IMR-90 (cell line): ENCODE data around the gene ZNF831. TPM values are rescaled to one million over a fixed set of nuclear protein-coding genes. Genes with fewer than 3 reads are reported as not detected.

Experiments used
- ATAC-seq: fragments of 200-7000 bp; cut with Tn5 transposase; 2 replicates; pipeline ENCODE4 v1.9.1; 2020; ENCODE audit warnings: low read depth, mild to moderate bottlenecking, moderate library complexity
- BruUV-seq: library from RNA; stranded (reverse); fragments of 400-500 nt; replicated peaks from 2 replicates; lab custom pipeline; 2021; lab: Mats Ljungman, UMichigan
- CTCF ChIA-PET: fragments of 300-600 bp; formaldehyde crosslinking; extraction: SDS; loops from one replicate; lab custom pipeline; 2021; ENCODE audit warnings: antibody characterized with exemption; lab: Yijun Ruan, JAX
- POLR2A ChIA-PET: fragments of 300-600 bp; sonication (Branson Sonifier 250); formaldehyde crosslinking; loops from one replicate; lab custom pipeline; 2022; ENCODE audit warnings: antibody characterized with exemption; ENCODE audit not compliant: unreplicated experiment; lab: Charles Lee
- DNase-seq: peaks from one replicate; pipeline ENCODE4 v3.0.0; 2013
- H2AFZ ChIP-seq: replicated peaks from 2 replicates; pipeline ENCODE3; 2013; ENCODE audit warnings: low read length, mild to moderate bottlenecking; ENCODE audit not compliant: poor library complexity
- H2AK5ac ChIP-seq: 2 replicates; pipeline ENCODE4 v1.6.1; 2013; ENCODE audit warnings: low read depth, low read length, inconsistent platforms
- H2AK9ac ChIP-seq: replicated peaks from 2 replicates; pipeline ENCODE3; 2013; ENCODE audit warnings: mild to moderate bottlenecking, low read depth, low read length, moderate library complexity; ENCODE audit not compliant: poor library complexity
- H2BK120ac ChIP-seq: 2 replicates; pipeline ENCODE4 v1.6.1; 2013; ENCODE audit warnings: low read depth, low read length, inconsistent platforms
- H2BK15ac ChIP-seq: 3 replicates; pipeline ENCODE4 v1.6.1; 2013; ENCODE audit warnings: low read depth, low read length, inconsistent platforms
- H2BK20ac ChIP-seq: 2 replicates; pipeline ENCODE4 v1.6.1; 2013; ENCODE audit warnings: low read depth, mild to moderate bottlenecking, inconsistent platforms, low read length, moderate library complexity
- H2BK5ac ChIP-seq: 2 replicates; pipeline ENCODE4 v1.6.1; 2013; ENCODE audit warnings: mild to moderate bottlenecking, low read depth, low read length, inconsistent platforms; ENCODE audit not compliant: poor library complexity, severe bottlenecking
- H3K14ac ChIP-seq: replicated peaks from 2 replicates; pipeline ENCODE4 v1.6.1; 2013; ENCODE audit warnings: low read depth, low read length, inconsistent platforms
- H3K18ac ChIP-seq: 2 replicates; pipeline ENCODE4 v1.6.1; 2013; ENCODE audit warnings: low read depth, low read length, control low read depth
- H3K23ac ChIP-seq: 2 replicates; pipeline ENCODE4 v1.6.1; 2013; ENCODE audit warnings: low read depth, low read length, inconsistent platforms
- H3K27ac ChIP-seq: 2 replicates; pipeline ENCODE4 v1.5.1; 2013; ENCODE audit warnings: mild to moderate bottlenecking, control low read depth, low read length; ENCODE audit not compliant: insufficient read depth
- H3K27me3 ChIP-seq: 2 replicates; pipeline ENCODE4 v1.6.1; 2013; ENCODE audit warnings: low read length; ENCODE audit not compliant: control insufficient read depth, insufficient read depth
- H3K36me3 ChIP-seq: 2 replicates; pipeline ENCODE4 v1.6.1; 2013; ENCODE audit warnings: low read length, mixed read lengths; ENCODE audit not compliant: control insufficient read depth, insufficient read depth
- H3K4ac ChIP-seq: 2 replicates; pipeline ENCODE4 v1.6.1; 2013; ENCODE audit warnings: low read depth, low read length, inconsistent platforms
- H3K4me1 ChIP-seq: 2 replicates; pipeline ENCODE4 v1.6.1; 2013; ENCODE audit warnings: low read length, mixed read lengths; ENCODE audit not compliant: control insufficient read depth, insufficient read depth
- H3K4me2 ChIP-seq: 2 replicates; pipeline ENCODE4 v1.6.1; 2013; ENCODE audit warnings: low read depth, mild to moderate bottlenecking, control low read depth, low read length, moderate library complexity
- H3K4me3 ChIP-seq: 2 replicates; pipeline ENCODE4 v1.5.1; 2013; ENCODE audit warnings: low read depth, mild to moderate bottlenecking, control low read depth, low read length, moderate library complexity; ENCODE audit not compliant: insufficient read depth
- H3K56ac ChIP-seq: 2 replicates; pipeline ENCODE4 v1.6.1; 2013; ENCODE audit warnings: low read length, inconsistent platforms; ENCODE audit not compliant: insufficient read depth; ENCODE audit errors: extremely low read depth
- H3K79me1 ChIP-seq, 2 experiments: 2 replicates each; pipeline ENCODE4 v1.6.1; 2013; ENCODE audit warnings: low read length in 2 of 2, inconsistent platforms in 1 of 2, low read depth in 1 of 2
- H3K9ac ChIP-seq: 2 replicates; pipeline ENCODE4 v1.6.1; 2013; ENCODE audit warnings: low read depth, low read length, control low read depth
- H3K9me1 ChIP-seq: 2 replicates; pipeline ENCODE4 v1.6.1; 2013; ENCODE audit warnings: low read length, inconsistent platforms; ENCODE audit not compliant: insufficient read depth
- H3K9me3 ChIP-seq: 2 replicates; pipeline ENCODE4 v1.6.1; 2013; ENCODE audit warnings: low read length; ENCODE audit not compliant: control insufficient read depth, insufficient read depth
- H4K20me1 ChIP-seq: 2 replicates; pipeline ENCODE4 v1.6.1; 2013; ENCODE audit warnings: low read length, inconsistent platforms; ENCODE audit not compliant: insufficient read depth
- H4K5ac ChIP-seq: 2 replicates; pipeline ENCODE4 v1.6.1; 2013; ENCODE audit warnings: mild to moderate bottlenecking, low read depth, low read length, control low read depth
- H4K8ac ChIP-seq, 2 experiments: 2 replicates each; pipeline ENCODE4 v1.6.1; 2013; ENCODE audit warnings: low read depth in 2 of 2, low read length in 2 of 2, control low read depth in 1 of 2, inconsistent platforms in 1 of 2
- H4K91ac ChIP-seq: 2 replicates; pipeline ENCODE4 v1.6.1; 2013; ENCODE audit warnings: low read depth, low read length, inconsistent platforms; ENCODE audit not compliant: insufficient read depth
- BHLHE40 ChIP-seq: fragments of 150-350 bp; IDR thresholded peaks from 2 replicates; pipeline ENCODE4 v1.6.1; 2016; ENCODE audit warnings: mild to moderate bottlenecking, low read depth, low read length
- CEBPB ChIP-seq: IDR thresholded peaks from 2 replicates; pipeline ENCODE4 v1.6.1; 2012; ENCODE audit warnings: low read depth, low read length, improper control_type of control experiment
- CHD1 ChIP-seq: IDR thresholded peaks from 2 replicates; pipeline ENCODE4 v1.6.1; 2012; ENCODE audit warnings: low read depth, low read length, improper control_type of control experiment
- FOS ChIP-seq: fragments of 150-350 bp; IDR thresholded peaks from 2 replicates; pipeline ENCODE4 v1.6.1; 2016; ENCODE audit warnings: low read depth, low read length
- POLR2A ChIP-seq: IDR thresholded peaks from 2 replicates; pipeline ENCODE4 v1.6.1; 2012; ENCODE audit warnings: mild to moderate bottlenecking, low read depth, low read length
- RAD21 ChIP-seq: IDR thresholded peaks from 2 replicates; pipeline ENCODE4 v1.6.1; 2012; ENCODE audit warnings: low read length, improper control_type of control experiment
- RCOR1 ChIP-seq: IDR thresholded peaks from 2 replicates; pipeline ENCODE4 v1.6.1; 2012; ENCODE audit warnings: mild to moderate bottlenecking, low read length, improper control_type of control experiment; ENCODE audit not compliant: insufficient replicate concordance
- RFX5 ChIP-seq: IDR thresholded peaks from 2 replicates; pipeline ENCODE4 v1.8.0; 2012; ENCODE audit warnings: low read depth, mild to moderate bottlenecking, low read length, moderate library complexity
- SMC3 ChIP-seq: fragments of 150-350 bp; IDR thresholded peaks from 2 replicates; pipeline ENCODE4 v1.6.1; 2016; ENCODE audit warnings: low read depth, mild to moderate bottlenecking, antibody characterized with exemption, low read length, moderate library complexity
- whole genome bisulfite sequencing, 2 experiments: methylation state at CpG; one replicate each; pipeline versions ENCODE4 v1.1.5 to v1.1.7; 2013; ENCODE audit warnings: missing lambda C conversion rate in 2 of 2; ENCODE audit not compliant: insufficient read length in 1 of 2; ENCODE audit errors: extremely low coverage in 2 of 2; 5-methylcytosine and 5-hydroxymethylcytosine counted together
- dilution Hi-C: fragments of 300-500 bp; cut with HindIII; formaldehyde crosslinking; loops from one replicate; pipeline ENCODE4 v1.14.3; 2018; ENCODE audit warnings: low sequenced_read_pairs; ENCODE audit not compliant: unreplicated experiment
- in situ Hi-C: fragments of 300-500 bp; cut with MboI; formaldehyde crosslinking; loops from 3 replicates; pipeline ENCODE4 v1.14.3; 2019; ENCODE audit warnings: low sequenced_read_pairs, inconsistent platforms, mixed read lengths
- intact Hi-C: fragments of 100-400 bp; cut with micrococcal nuclease; formaldehyde crosslinking; loops from 2 replicates; pipeline ENCODE4 v1.10.0; 2022
- polyA plus RNA-seq, 3 experiments: library from polyadenylated mRNA; depleted of rRNA; stranded (reverse); fragments of >200 nt; gene quantifications; 2 replicates each; pipeline ENCODE4 v1.2.3, GENCODE V29; 2012; ENCODE audit warnings: low replicate concordance in 1 of 3
- total RNA-seq: library from RNA; depleted of rRNA; stranded (reverse); fragments of >200 nt; gene quantifications from 2 replicates; pipeline ENCODE4 v1.2.3, GENCODE V29; 2012
- TF ChIP-seq, protein P1 (sequence below): fragments of 150-350 bp; IDR thresholded peaks from 2 replicates; pipeline ENCODE4 v1.6.1; 2016; ENCODE audit warnings: low read depth, mild to moderate bottlenecking, low read length, moderate library complexity, borderline replicate concordance

Gene ZNF831
- total and polyA plus RNA-seq, 2 of the 4 experiments (the other 2 are of a cell fraction): not detected

DNA sequence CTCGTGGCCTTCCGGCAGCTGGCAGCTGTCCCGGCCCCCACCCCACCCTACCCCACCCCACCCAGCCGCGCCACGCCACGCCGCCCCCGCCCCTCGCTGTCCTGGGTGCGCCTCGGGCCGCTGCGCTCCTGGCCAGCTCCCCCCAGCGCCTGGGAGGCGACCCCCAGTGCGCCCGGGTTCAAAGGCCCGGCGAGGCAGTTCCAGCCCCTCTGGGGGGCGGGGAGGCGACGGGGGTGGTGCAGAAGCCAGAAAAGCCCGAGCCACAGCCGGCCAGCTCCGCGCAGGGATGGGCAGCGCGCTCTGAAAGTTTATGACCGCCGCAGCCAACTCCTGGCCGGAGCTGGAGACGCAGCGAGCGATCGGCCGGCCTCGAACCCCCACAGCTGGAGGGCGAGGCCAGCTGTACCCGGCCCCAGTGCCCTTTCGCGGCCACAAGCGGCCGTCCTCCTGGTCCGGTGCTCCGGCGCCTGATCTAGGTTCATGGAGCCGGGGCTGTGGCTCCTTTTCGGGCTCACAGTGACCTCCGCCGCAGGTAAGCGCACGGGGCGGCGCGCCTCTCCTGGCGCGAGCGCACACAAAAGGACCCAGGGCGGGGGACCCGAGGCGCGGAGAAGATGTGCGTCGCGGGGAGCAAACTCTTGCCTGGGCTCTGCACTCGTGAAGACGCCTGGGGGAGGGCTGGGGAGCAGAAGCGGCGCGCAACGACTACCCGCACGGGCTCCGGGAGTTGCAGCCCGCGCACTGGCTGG lies 136.9 kb downstream of the ZNF831 start, which contains the start of gene EDN3:
Gene EDN3 (plus strand): TSS at position 279 of the 749 bp plus-strand sequence. CDS start 202 bp downstream, at position 481.
- DNase-seq (no peak), ATAC-seq (no peak)
- H3K9ac ChIP-seq: no peak within 1 kb of the TSS
- H3K18ac ChIP-seq: no peak within 1 kb of the TSS
- H2BK15ac ChIP-seq: no peak within 1 kb of the TSS
- no peak within 1 kb of the TSS for H3K14ac ChIP-seq
- H2BK20ac ChIP-seq: no peak within 1 kb of the TSS
- in situ Hi-C loops (no loop called here), intact Hi-C loops (no loop called here), dilution Hi-C loops (no loop called here)
- H3K79me1 ChIP-seq: no peaks in the 10 kb centered on the region
- no peaks in the 10 kb centered on the region for H3K9me3 ChIP-seq
- H3K56ac ChIP-seq: no peak within 1 kb of the TSS
- H3K27ac ChIP-seq: no peak within 1 kb of the TSS
- H3K23ac ChIP-seq: no peak within 1 kb of the TSS
- POLR2A ChIA-PET: no interaction called here
- no peak within 1 kb of the TSS for H2AK5ac ChIP-seq
- H3K9me1 ChIP-seq: no peaks in the 10 kb centered on the region
- H2BK5ac ChIP-seq: no peak within 1 kb of the TSS
- H4K91ac ChIP-seq: no peak within 1 kb of the TSS
- WGBS, 2 experiments: 4% methylated on average over 34 of the region's 77 CpGs; no CpG with 5 or more reads in 1 of the 2 experiments
- H3K4me3 ChIP-seq: no peak within 1 kb of the TSS
- H3K4ac ChIP-seq: no peak within 1 kb of the TSS
- no peaks in the 10 kb centered on the region; the same call in 1 of the 2 replicates for H3K27me3 ChIP-seq
- no TSS peak for BruUV-seq
- no peak within 1 kb of the TSS for H2BK120ac ChIP-seq
- no peak within 1 kb of the TSS for H4K5ac ChIP-seq
- no peak within 1 kb of the TSS for H2AFZ ChIP-seq
- H4K8ac ChIP-seq: no peak within 1 kb of the TSS
- H4K20me1 ChIP-seq: no peaks in the 10 kb centered on the region
- CTCF ChIA-PET: no interaction called here
- H3K4me2 ChIP-seq: no peak within 1 kb of the TSS
- TF ChIP-seq FOS (no peak), SMC3 (no peak), BHLHE40 (no peak), RCOR1 (no peak), CHD1 (no peak), RFX5 (no peak), RAD21 (no peak), CEBPB (no peak), POLR2A (no peak)
- TF ChIP-seq, protein P1, sequence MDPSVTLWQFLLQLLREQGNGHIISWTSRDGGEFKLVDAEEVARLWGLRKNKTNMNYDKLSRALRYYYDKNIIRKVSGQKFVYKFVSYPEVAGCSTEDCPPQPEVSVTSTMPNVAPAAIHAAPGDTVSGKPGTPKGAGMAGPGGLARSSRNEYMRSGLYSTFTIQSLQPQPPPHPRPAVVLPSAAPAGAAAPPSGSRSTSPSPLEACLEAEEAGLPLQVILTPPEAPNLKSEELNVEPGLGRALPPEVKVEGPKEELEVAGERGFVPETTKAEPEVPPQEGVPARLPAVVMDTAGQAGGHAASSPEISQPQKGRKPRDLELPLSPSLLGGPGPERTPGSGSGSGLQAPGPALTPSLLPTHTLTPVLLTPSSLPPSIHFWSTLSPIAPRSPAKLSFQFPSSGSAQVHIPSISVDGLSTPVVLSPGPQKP: no peak
- no peaks in the 10 kb centered on the region for H3K36me3 ChIP-seq
- no peak within 1 kb of the TSS for H2AK9ac ChIP-seq
- H3K4me1 ChIP-seq: no peaks in the 10 kb centered on the region
